OCI-LY7 (cell line): ENCODE measurements around the gene POLR2L. TPM values are rescaled to one million over a fixed set of nuclear protein-coding genes. Genes with fewer than 3 reads are reported as not detected.
A peak's percentile ranks its signal among the peaks of the same experiment; 100 is the strongest.

Experiments used
- BruUV-seq: library from RNA; stranded (reverse); fragments of 400-500 nt; replicated peaks from 2 replicates; lab custom pipeline; 2021; lab: Mats Ljungman, UMichigan
- CTCF ChIA-PET: fragments of 300-600 bp; sonication (Branson Sonifier 250); formaldehyde crosslinking; loops from one replicate; lab custom pipeline; 2022; ENCODE audit warnings: antibody characterized with exemption; ENCODE audit not compliant: unreplicated experiment; lab: Charles Lee
- POLR2A ChIA-PET: fragments of 300-600 bp; sonication (Branson Sonifier 250); formaldehyde crosslinking; loops from one replicate; lab custom pipeline; 2022; ENCODE audit warnings: antibody characterized with exemption; lab: Charles Lee
- DNase-seq: peaks from one replicate; pipeline ENCODE4 v3.0.0-alpha.2; 2015; ENCODE audit warnings: low spot score
- H2AFZ ChIP-seq: fragments of 200-600 bp; sonication (generic), shearing (Covaris generic); 2 replicates; pipeline ENCODE4 v1.6.1; 2014; ENCODE audit warnings: mild to moderate bottlenecking, antibody characterized with exemption, low read length, moderate library complexity
- H3K27ac ChIP-seq: fragments of 200-600 bp; sonication (generic); 2 replicates; pipeline ENCODE4 v1.5.1; 2014; ENCODE audit warnings: mixed run types, low read depth, mild to moderate bottlenecking, moderate library complexity, low read length, inconsistent platforms; ENCODE audit not compliant: poor library complexity, severe bottlenecking
- H3K36me3 ChIP-seq: fragments of 200-600 bp; sonication (generic); 2 replicates; pipeline ENCODE4 v1.6.1; 2014; ENCODE audit warnings: mild to moderate bottlenecking, antibody characterized with exemption, low read length, moderate library complexity, mixed read lengths; ENCODE audit not compliant: insufficient read depth
- H3K4me1 ChIP-seq: fragments of 200-600 bp; sonication (generic); 2 replicates; pipeline ENCODE4 v1.5.1; 2014; ENCODE audit warnings: mild to moderate bottlenecking, low read length; ENCODE audit not compliant: insufficient read depth, poor library complexity, severe bottlenecking
- H3K4me2 ChIP-seq: fragments of 200-600 bp; sonication (generic); 2 replicates; pipeline ENCODE4 v1.6.1; 2014; ENCODE audit warnings: mild to moderate bottlenecking, low read length
- H3K4me3 ChIP-seq: fragments of 200-600 bp; sonication (generic); 2 replicates; pipeline ENCODE4 v1.5.1; 2014; ENCODE audit warnings: mild to moderate bottlenecking, low read depth, low read length; ENCODE audit not compliant: poor library complexity, severe bottlenecking
- H3K79me2 ChIP-seq: fragments of 200-600 bp; sonication (generic); 2 replicates; pipeline ENCODE4 v1.6.1; 2016; ENCODE audit warnings: low read depth, mild to moderate bottlenecking, low read length, moderate library complexity, mixed read lengths; ENCODE audit not compliant: insufficient read depth
- H3K9me2 ChIP-seq: fragments of 200-600 bp; sonication (generic); 2 replicates; pipeline ENCODE4 v1.6.1; 2016; ENCODE audit warnings: mild to moderate bottlenecking, low read length, mixed read lengths; ENCODE audit not compliant: insufficient read depth
- H3K9me3 ChIP-seq: fragments of 200-600 bp; sonication (generic); 2 replicates; pipeline ENCODE4 v1.6.1; 2014; ENCODE audit warnings: mild to moderate bottlenecking, mixed run types, low read length, mixed read lengths
- H4K20me1 ChIP-seq: fragments of 200-600 bp; sonication (generic); 2 replicates; pipeline ENCODE4 v1.6.1; 2014; ENCODE audit warnings: mild to moderate bottlenecking, antibody characterized with exemption, low read length, moderate library complexity, mixed read lengths; ENCODE audit not compliant: insufficient read depth
- EZH2phosphoT487 ChIP-seq: fragments of 200-600 bp; sonication (generic); IDR thresholded peaks from 2 replicates; pipeline ENCODE4 v1.6.1; 2018; ENCODE audit warnings: low read depth, borderline replicate concordance, mild to moderate bottlenecking, mixed run types, antibody characterized with exemption, low read length, moderate library complexity, mixed read lengths
- intact Hi-C: fragments of 100-400 bp; cut with micrococcal nuclease; formaldehyde crosslinking; loops from one replicate; pipeline ENCODE4 v1.10.0; 2022; ENCODE audit not compliant: unreplicated experiment
- total RNA-seq, 2 experiments: library from RNA; depleted of rRNA in 1 of 2; stranded (reverse); fragments of >200 nt in 1 of 2; shearing (Covaris generic) in 1 of 2; gene quantifications; 2 replicates each; pipeline ENCODE4 v1.2.3, GENCODE V29; 2014 to 2022
- TF ChIP-seq, protein P1 (sequence below): fragments of 200-600 bp; sonication (generic); conservative IDR thresholded peaks from 2 replicates; pipeline ENCODE4 v1.5.1; 2014; ENCODE audit warnings: mild to moderate bottlenecking, antibody characterized with exemption, low read length, moderate library complexity, mixed read lengths

The POLR2L gene
- total RNA-seq, 2 experiments from 2014 or later: 88.3 to 206 TPM

- POLR2A ChIA-PET: interaction anchor here (1.1 to 1.8 kb wide), 5 partner anchors 8 to 24 kb away, joined by 3 to 11 read pairs (median 4); partner anchors contain the start of genes CRACR2B, RPLP2 and TSPAN4
- Histone ChIP-seq H4K20me1 (no peaks in the 10 kb centered on the region), H3K4me2 (peak overlapping the region; percentile 97), H3K36me3 (peaks cover 20% of the 10 kb centered on the region; the same call in 1 of the 2 replicates), H2AFZ (0 out of 2 replicates have a peak overlapping the region, but pooled peaks have one; percentile 14), H3K9me3 (no peaks in the 10 kb centered on the region), H3K9me2 (no peaks in the 10 kb centered on the region), H3K4me3 (peak overlapping the region; percentile 76), H3K4me1 (peaks cover 17% of the 10 kb centered on the region), H3K79me2 (no peaks in the 10 kb centered on the region), H3K27ac (peak overlapping the region; percentile 34)
- peak; percentile 95 for DNase-seq
- no peak for TF ChIP-seq EZH2phosphoT487
- no TSS peak for BruUV-seq
- CTCF ChIA-PET: interaction anchor here (0.6 kb wide), 2 partner anchors 27 to 96 kb away, joined by 3 read pairs; no protein-coding TSS in a partner anchor
- intact Hi-C loops: no loop called here
These were observed 23.0 kb downstream of the POLR2L start for GRCh38 chr11:819129-819931.

DNA sequence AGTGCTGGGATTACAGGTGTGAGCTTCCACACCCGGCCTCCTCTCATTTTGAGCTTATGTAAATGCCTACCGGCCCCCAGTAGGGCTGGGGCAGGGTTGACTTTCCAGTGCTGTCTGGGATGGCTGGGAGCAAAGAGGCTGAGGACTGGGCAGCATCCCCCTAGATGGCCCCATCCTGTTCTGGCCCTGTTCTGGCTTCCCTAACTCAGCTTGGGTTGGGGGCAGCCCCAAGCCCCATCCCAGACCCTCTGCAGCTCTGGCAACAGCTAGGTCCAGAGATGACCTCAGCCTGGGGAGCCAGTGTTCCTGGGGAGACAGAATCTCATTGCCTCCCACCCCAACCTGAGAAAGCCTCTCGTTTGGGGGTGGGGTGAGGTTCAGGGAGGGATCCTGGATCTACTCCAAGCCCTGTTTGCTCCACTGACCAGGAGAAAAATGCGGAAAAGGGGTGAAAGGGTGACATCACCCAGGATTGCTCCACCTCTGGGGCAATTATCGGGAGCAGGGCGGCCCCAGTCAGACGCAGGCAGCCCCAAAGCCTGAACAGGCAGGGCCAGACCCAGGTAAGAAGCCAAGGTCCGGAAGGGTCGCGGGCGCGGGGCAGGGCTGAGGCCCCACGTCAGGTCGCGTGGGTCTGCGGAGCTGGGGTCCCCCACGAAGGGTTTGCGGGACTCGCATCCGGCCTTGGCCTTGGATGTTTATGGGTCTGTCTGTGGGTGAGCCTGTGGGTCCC lies 23.8 kb downstream of the POLR2L start, which contains the start of gene PNPLA2:
PNPLA2 (plus strand) TSS at position 519 of the 733 bp plus-strand sequence. CDS start 805 bp downstream, outside the sequence.
- Histone ChIP-seq H4K20me1 (no peaks in the 10 kb centered on the region), H3K79me2 (no peaks in the 10 kb centered on the region), H3K9me2 (no peaks in the 10 kb centered on the region), H3K4me3 (peak within 1 kb of the TSS; percentile 76), H3K4me1 (peaks cover 21% of the 10 kb centered on the region), H3K36me3 (peaks cover 26% of the 10 kb centered on the region), H2AFZ (0 out of 2 replicates have a peak within 1 kb of the TSS, but pooled peaks have one; percentile 14), H3K9me3 (no peaks in the 10 kb centered on the region), H3K4me2 (peak within 1 kb of the TSS; percentile 97), H3K27ac (peak within 1 kb of the TSS; percentile 34)
- ChIA-PET POLR2A (interaction anchor here (1.1 to 1.8 kb wide), 6 partner anchors 8 to 25 kb away, joined by 3 to 11 read pairs (median 4); partner anchors contain the start of genes CRACR2B, RPLP2 and TSPAN4), CTCF (no interaction called here)
- no peak for DNase-seq
- TF ChIP-seq, protein P1, sequence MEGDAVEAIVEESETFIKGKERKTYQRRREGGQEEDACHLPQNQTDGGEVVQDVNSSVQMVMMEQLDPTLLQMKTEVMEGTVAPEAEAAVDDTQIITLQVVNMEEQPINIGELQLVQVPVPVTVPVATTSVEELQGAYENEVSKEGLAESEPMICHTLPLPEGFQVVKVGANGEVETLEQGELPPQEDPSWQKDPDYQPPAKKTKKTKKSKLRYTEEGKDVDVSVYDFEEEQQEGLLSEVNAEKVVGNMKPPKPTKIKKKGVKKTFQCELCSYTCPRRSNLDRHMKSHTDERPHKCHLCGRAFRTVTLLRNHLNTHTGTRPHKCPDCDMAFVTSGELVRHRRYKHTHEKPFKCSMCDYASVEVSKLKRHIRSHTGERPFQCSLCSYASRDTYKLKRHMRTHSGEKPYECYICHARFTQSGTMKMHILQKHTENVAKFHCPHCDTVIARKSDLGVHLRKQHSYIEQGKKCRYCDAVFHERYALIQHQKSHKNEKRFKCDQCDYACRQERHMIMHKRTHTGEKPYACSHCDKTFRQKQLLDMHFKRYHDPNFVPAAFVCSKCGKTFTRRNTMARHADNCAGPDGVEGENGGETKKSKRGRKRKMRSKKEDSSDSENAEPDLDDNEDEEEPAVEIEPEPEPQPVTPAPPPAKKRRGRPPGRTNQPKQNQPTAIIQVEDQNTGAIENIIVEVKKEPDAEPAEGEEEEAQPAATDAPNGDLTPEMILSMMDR: no peak
- TF ChIP-seq EZH2phosphoT487: no peak
- no TSS peak for BruUV-seq
- intact Hi-C loops: no loop called here

DNA sequence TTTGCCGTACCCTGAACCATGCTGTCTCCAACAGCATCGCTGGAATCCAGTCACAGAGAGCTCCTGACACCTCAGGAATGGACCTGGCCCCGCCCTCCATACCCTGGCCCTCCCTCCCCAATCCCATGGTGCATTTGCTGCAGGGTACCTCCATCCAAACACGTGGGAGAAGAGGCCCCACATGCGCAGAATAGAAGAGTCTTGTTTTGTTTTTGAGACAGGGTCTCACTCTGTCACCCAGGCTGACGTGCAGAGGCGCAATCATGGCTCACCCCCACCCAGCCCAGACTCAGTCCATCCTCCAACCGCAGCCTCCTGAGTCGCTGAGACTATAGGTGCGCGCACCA lies 25.9 kb downstream of the POLR2L start:
- H3K36me3 ChIP-seq: peaks cover 47% of the 10 kb centered on the region
- DNase-seq: no peak
- no peaks in the 10 kb centered on the region for H3K9me2 ChIP-seq
- H3K9me3 ChIP-seq: no peaks in the 10 kb centered on the region
- no peak overlapping the region for H3K4me3 ChIP-seq
- H3K79me2 ChIP-seq: peaks cover 9% of the 10 kb centered on the region
- H2AFZ ChIP-seq: no peak overlapping the region
- no TSS peak for BruUV-seq
- no peak overlapping the region for H3K27ac ChIP-seq
- no peak overlapping the region for H3K4me2 ChIP-seq
- POLR2A ChIA-PET: no interaction called here
- H4K20me1 ChIP-seq: peaks cover 4% of the 10 kb centered on the region; the same call in 1 of the 2 replicates
- H3K4me1 ChIP-seq: peaks cover 43% of the 10 kb centered on the region
- CTCF ChIA-PET: no interaction called here
- intact Hi-C loops: no loop called here
- no peak for TF ChIP-seq EZH2phosphoT487
- TF ChIP-seq, protein P1: no peak
